BE2C (cell line): ENCODE measurements around the gene CDRT4.

Source experiments
- DNase-seq: peaks from one replicate; pipeline ENCODE4 v3.0.0-alpha.2; 2020
- H3K27me3 ChIP-seq: fragments of 250-450 bp; sonication (Bioruptor Pico); 2 replicates; pipeline ENCODE4 v1.5.1; 2020; ENCODE audit warnings: mild to moderate bottlenecking
- H3K36me3 ChIP-seq: fragments of 250-450 bp; sonication (Bioruptor Pico); 2 replicates; pipeline ENCODE4 v1.5.1; 2020; ENCODE audit warnings: mild to moderate bottlenecking
- H3K4me1 ChIP-seq: fragments of 250-450 bp; sonication (Bioruptor Pico); 2 replicates; pipeline ENCODE4 v1.5.1; 2020
- H3K4me3 ChIP-seq: 2 replicates; pipeline ENCODE4 v1.5.1; 2011; ENCODE audit warnings: low read depth, low read length
- H3K9me3 ChIP-seq: fragments of 250-450 bp; sonication (Bioruptor Pico); 2 replicates; pipeline ENCODE4 v1.5.1; 2020
- CTCF ChIP-seq: IDR thresholded peaks from 2 replicates; pipeline ENCODE4 v1.5.1; 2012; ENCODE audit warnings: mild to moderate bottlenecking, low read depth, low read length

CDRT4 gene

GRCh38 chr17:15503731-15504130, 36.3 kb upstream of the CDRT4 start:
- DNase-seq, result no peak

GRCh38 chr17:15502369-15503112, 35.1 kb upstream of the CDRT4 start:
- TF ChIP-seq CTCF, result peak; percentile 73
- no peaks in the 10 kb centered on the region for H3K27me3 ChIP-seq
- H3K4me1 ChIP-seq, result no peaks in the 10 kb centered on the region; the same call in 1 of the 2 replicates
- DNase-seq, result peak; percentile 74
- H3K4me3 ChIP-seq, result no peak overlapping the region
- no peaks in the 10 kb centered on the region for H3K36me3 ChIP-seq
- no peaks in the 10 kb centered on the region for H3K9me3 ChIP-seq

More at GRCh38 chr17:15503731-15504130, 36.3 kb upstream of the CDRT4 start:
- Histone ChIP-seq H3K36me3 (no peaks in the 10 kb centered on the region), H3K4me3 (no peak overlapping the region), H3K9me3 (no peaks in the 10 kb centered on the region), H3K27me3 (no peaks in the 10 kb centered on the region), H3K4me1 (no peaks in the 10 kb centered on the region; the same call in 1 of the 2 replicates)
- TF ChIP-seq CTCF, result no peak

- Histone ChIP-seq H3K9me3 (no peaks in the 10 kb centered on the region), H3K4me3 (no peak overlapping the region), H3K27me3 (no peaks in the 10 kb centered on the region), H3K36me3 (no peaks in the 10 kb centered on the region), H3K4me1 (no peaks in the 10 kb centered on the region; the same call in 1 of the 2 replicates)
- DNase-seq, result no peak
- no peak for TF ChIP-seq CTCF
Observed at GRCh38 chr17:15501793-15502192, 34.4 kb upstream of the CDRT4 start.

GRCh38 chr17:15501282-15501681, 33.9 kb upstream of the CDRT4 start:
- Histone ChIP-seq H3K27me3 (no peaks in the 10 kb centered on the region), H3K4me1 (no peaks in the 10 kb centered on the region; the same call in 1 of the 2 replicates), H3K4me3 (no peak overlapping the region), H3K36me3 (no peaks in the 10 kb centered on the region), H3K9me3 (no peaks in the 10 kb centered on the region)
- no peak for DNase-seq
- no peak for TF ChIP-seq CTCF

- Histone ChIP-seq H3K9me3 (no peaks in the 10 kb centered on the region), H3K4me3 (no peak overlapping the region), H3K36me3 (no peaks in the 10 kb centered on the region), H3K4me1 (no peaks in the 10 kb centered on the region; the same call in 1 of the 2 replicates), H3K27me3 (no peaks in the 10 kb centered on the region)
- DNase-seq, result peak; percentile 23
- no peak for TF ChIP-seq CTCF
Observed at GRCh38 chr17:15498107-15498506, 30.7 kb upstream of the CDRT4 start.
